ENCODE measurements around the gene IL17RB.

The IL17RB gene

GRCh38 chr3:53833053-53833645 is 13.2 kb upstream of the IL17RB start:
- DNase-seq = no peak

GRCh38 chr3:53833700-53834099 is 12.7 kb upstream of the IL17RB start:
- no peak for DNase-seq

- no peak for DNase-seq
Measured at GRCh38 chr3:53834429-53835095, 11.8 kb upstream of the IL17RB start.

GRCh38 chr3:53835257-53835656 is 11.1 kb upstream of the IL17RB start:
- no peak for DNase-seq

- DNase-seq = no peak
Measured at GRCh38 chr3:53836084-53836872, 10.1 kb upstream of the IL17RB start.

GRCh38 chr3:53837331-53837730 is 9.0 kb upstream of the IL17RB start:
- no peak for DNase-seq

- DNase-seq = no peak
Measured at GRCh38 chr3:53841296-53841695, 5.1 kb upstream of the IL17RB start.

GRCh38 chr3:53842436-53843194 is 3.8 kb upstream of the IL17RB start:
- DNase-seq = no peak

- peak; percentile 52 for DNase-seq
Measured at GRCh38 chr3:53843195-53844177, 2.9 kb upstream of the IL17RB start.

GRCh38 chr3:53844262-53845102 is 1.9 kb upstream of the IL17RB start:
- no peak for DNase-seq

- DNase-seq = no peak
Measured at GRCh38 chr3:53845103-53845880, 1.1 kb upstream of the IL17RB start.

- no peak for DNase-seq
Measured at GRCh38 chr3:53845881-53846133, 561 bp upstream of the IL17RB start.

- DNase-seq = no peak
Measured at GRCh38 chr3:53846851-53847155, 435 bp downstream of the IL17RB start.

GRCh38 chr3:53849916-53850315 is 3.5 kb downstream of the IL17RB start:
- DNase-seq = no peak

- no peak for DNase-seq
Measured at GRCh38 chr3:53850895-53851294, 4.5 kb downstream of the IL17RB start.

- DNase-seq = no peak
Measured at GRCh38 chr3:53856964-53857363, 10.6 kb downstream of the IL17RB start.

- no peak for DNase-seq
Measured at GRCh38 chr3:53858096-53858741, 11.9 kb downstream of the IL17RB start.

GRCh38 chr3:53859178-53859577 is 12.8 kb downstream of the IL17RB start:
- DNase-seq = no peak

GRCh38 chr3:53860196-53860595 is 13.8 kb downstream of the IL17RB start:
- no peak for DNase-seq

GRCh38 chr3:53862241-53862640 is 15.9 kb downstream of the IL17RB start:
- DNase-seq = no peak

Data from NCI-H2171 treated with DMSO at 0.1 percent for 48 hours (cell line).